ENCODE measurements around the gene EHD4.

DNA sequence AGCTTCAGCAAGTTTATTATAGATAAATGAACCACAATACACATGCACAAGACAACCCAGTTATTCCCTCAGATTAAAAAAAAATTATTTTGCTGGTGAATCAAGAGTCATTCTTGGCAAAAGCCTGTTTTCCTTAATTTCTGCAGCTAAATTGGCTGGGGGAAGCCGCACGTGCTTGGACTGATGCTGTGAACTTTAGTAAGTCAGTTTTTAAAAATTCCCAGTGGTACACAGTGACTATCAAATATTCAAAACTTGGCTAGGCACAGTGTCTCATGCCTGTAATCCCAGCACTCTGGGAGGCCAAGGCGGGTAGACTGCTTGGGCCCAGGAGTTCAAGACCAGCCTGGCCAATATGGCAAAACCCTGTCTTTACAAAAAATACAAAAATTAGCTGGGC lies 23.9 kb downstream of the EHD4 start:
- TF ChIP-seq, protein P1, sequence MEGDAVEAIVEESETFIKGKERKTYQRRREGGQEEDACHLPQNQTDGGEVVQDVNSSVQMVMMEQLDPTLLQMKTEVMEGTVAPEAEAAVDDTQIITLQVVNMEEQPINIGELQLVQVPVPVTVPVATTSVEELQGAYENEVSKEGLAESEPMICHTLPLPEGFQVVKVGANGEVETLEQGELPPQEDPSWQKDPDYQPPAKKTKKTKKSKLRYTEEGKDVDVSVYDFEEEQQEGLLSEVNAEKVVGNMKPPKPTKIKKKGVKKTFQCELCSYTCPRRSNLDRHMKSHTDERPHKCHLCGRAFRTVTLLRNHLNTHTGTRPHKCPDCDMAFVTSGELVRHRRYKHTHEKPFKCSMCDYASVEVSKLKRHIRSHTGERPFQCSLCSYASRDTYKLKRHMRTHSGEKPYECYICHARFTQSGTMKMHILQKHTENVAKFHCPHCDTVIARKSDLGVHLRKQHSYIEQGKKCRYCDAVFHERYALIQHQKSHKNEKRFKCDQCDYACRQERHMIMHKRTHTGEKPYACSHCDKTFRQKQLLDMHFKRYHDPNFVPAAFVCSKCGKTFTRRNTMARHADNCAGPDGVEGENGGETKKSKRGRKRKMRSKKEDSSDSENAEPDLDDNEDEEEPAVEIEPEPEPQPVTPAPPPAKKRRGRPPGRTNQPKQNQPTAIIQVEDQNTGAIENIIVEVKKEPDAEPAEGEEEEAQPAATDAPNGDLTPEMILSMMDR (conservative IDR thresholded peaks at IDR 0.05 in 1 of 2, IDR thresholded peaks at IDR 0.05 in 1 of 2; ENCODE audit: low read depth in 1 of 2, low read length in 2 of 2) = no peak
- no peak for TF ChIP-seq EZH2 (IDR thresholded peaks at IDR 0.05; ENCODE audit: low read length, missing control alignments)

Data from fibroblast of lung (primary cell).